ENCODE results near the gene ZNF239. TPM values are rescaled to one million over a fixed set of nuclear protein-coding genes. Genes with fewer than 3 reads are reported as not detected.

The ZNF239 gene
- total RNA-seq, 1 donor from 2014 or later = 16.9 TPM

- DNase-seq (ENCODE audit: low spot score) = no peak
- peaks cover 38% of the 10 kb centered on the region for H3K9me3 ChIP-seq (ENCODE audit: low read depth)
- no peak overlapping the region for H3K4me3 Mint-ChIP-seq
- H2AFZ ChIP-seq (replicated peaks) = no peak overlapping the region
- no peak overlapping the region for H3K27ac ChIP-seq
- H3K4me1 ChIP-seq = no peaks in the 10 kb centered on the region
- H3K27me3 ChIP-seq = no peaks in the 10 kb centered on the region
- no peak overlapping the region for H3K4me3 ChIP-seq
- peaks cover 27% of the 10 kb centered on the region for H3K36me3 Mint-ChIP-seq
- H3K79me2 ChIP-seq (ENCODE audit: low read depth) = no peaks in the 10 kb centered on the region
- H4K20me1 ChIP-seq (ENCODE audit: low read depth) = no peaks in the 10 kb centered on the region
- peaks cover 50% of the 10 kb centered on the region for H3K9me3 Mint-ChIP-seq
- H3K36me3 ChIP-seq = peaks cover 27% of the 10 kb centered on the region
- H3K4me2 ChIP-seq = no peak overlapping the region
- TF ChIP-seq EZH2phosphoT487 (IDR thresholded peaks at IDR 0.05) (no peak), EZH2 (IDR thresholded peaks at IDR 0.05) (no peak)
- TF ChIP-seq, protein P1, sequence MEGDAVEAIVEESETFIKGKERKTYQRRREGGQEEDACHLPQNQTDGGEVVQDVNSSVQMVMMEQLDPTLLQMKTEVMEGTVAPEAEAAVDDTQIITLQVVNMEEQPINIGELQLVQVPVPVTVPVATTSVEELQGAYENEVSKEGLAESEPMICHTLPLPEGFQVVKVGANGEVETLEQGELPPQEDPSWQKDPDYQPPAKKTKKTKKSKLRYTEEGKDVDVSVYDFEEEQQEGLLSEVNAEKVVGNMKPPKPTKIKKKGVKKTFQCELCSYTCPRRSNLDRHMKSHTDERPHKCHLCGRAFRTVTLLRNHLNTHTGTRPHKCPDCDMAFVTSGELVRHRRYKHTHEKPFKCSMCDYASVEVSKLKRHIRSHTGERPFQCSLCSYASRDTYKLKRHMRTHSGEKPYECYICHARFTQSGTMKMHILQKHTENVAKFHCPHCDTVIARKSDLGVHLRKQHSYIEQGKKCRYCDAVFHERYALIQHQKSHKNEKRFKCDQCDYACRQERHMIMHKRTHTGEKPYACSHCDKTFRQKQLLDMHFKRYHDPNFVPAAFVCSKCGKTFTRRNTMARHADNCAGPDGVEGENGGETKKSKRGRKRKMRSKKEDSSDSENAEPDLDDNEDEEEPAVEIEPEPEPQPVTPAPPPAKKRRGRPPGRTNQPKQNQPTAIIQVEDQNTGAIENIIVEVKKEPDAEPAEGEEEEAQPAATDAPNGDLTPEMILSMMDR (IDR thresholded peaks at IDR 0.05) = no peak
- H3K9ac ChIP-seq = no peak overlapping the region
- H3K4me1 Mint-ChIP-seq = no peaks in the 10 kb centered on the region
- H3F3A ChIP-seq (ENCODE audit: low read depth) = no peaks in the 10 kb centered on the region
- no peaks in the 10 kb centered on the region for H3K27me3 Mint-ChIP-seq (ENCODE audit: insufficient read depth, low read depth)
- H3K27ac Mint-ChIP-seq = no peak overlapping the region
Observed at GRCh38 chr10:43619368-43619767, 45.0 kb upstream of the ZNF239 start.

DNA sequence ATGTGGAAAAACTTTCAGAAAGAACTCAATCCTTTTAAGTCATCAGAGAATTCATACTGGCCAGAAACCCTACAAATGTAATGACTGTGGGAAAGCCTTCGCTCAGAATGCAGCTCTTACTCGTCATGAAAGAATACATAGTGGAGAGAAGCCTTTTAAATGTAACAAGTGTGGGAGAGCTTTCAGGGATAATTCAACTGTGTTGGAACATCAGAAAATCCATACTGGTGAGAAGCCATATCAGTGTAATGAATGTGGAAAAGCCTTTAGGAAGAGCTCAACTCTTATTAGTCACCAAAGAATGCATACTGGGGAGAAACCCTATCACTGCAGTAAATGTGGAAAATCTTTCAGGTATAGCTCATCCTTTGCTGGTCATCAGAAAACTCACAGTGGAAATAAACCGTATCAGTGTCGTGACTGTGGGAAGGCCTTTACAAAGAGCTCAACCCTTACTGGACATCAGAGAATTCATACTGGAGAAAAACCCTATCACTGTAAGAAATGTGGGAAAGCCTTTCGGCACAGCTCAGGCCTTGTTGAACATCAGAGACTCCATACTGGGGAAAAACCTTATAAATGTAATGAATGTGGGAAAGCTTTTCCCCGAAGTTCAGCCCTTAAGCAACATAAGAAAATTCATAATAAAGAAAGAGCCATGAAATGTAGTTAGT lies 42.4 kb upstream of the ZNF239 start:
- peaks cover 30% of the 10 kb centered on the region for H3K9me3 ChIP-seq (ENCODE audit: low read depth)
- TF ChIP-seq EZH2phosphoT487 (IDR thresholded peaks at IDR 0.05) (no peak), EZH2 (IDR thresholded peaks at IDR 0.05) (no peak)
- TF ChIP-seq, protein P1 (IDR thresholded peaks at IDR 0.05) = no peak
- no peak overlapping the region for H3K4me3 ChIP-seq
- no peaks in the 10 kb centered on the region for H3K79me2 ChIP-seq (ENCODE audit: low read depth)
- no peaks in the 10 kb centered on the region for H4K20me1 ChIP-seq (ENCODE audit: low read depth)
- no peaks in the 10 kb centered on the region for H3K27me3 Mint-ChIP-seq (ENCODE audit: insufficient read depth, low read depth)
- H3K4me3 Mint-ChIP-seq = no peak overlapping the region
- H3K9ac ChIP-seq = no peak overlapping the region
- no peaks in the 10 kb centered on the region for H3F3A ChIP-seq (ENCODE audit: low read depth)
- H3K27me3 ChIP-seq = no peaks in the 10 kb centered on the region
- no peak overlapping the region for H3K4me2 ChIP-seq
- no peak for DNase-seq (ENCODE audit: low spot score)
- no peak overlapping the region for H2AFZ ChIP-seq (replicated peaks)
- peaks cover 52% of the 10 kb centered on the region for H3K9me3 Mint-ChIP-seq
- peaks cover 31% of the 10 kb centered on the region for H3K36me3 ChIP-seq
- H3K27ac ChIP-seq = no peak overlapping the region
- H3K4me1 ChIP-seq = no peaks in the 10 kb centered on the region
- H3K27ac Mint-ChIP-seq = no peak overlapping the region
- H3K36me3 Mint-ChIP-seq = peaks cover 40% of the 10 kb centered on the region
- no peaks in the 10 kb centered on the region for H3K4me1 Mint-ChIP-seq

- no peaks in the 10 kb centered on the region for H3F3A ChIP-seq (ENCODE audit: low read depth)
Observed at GRCh38 chr10:43610636-43611035, 36.2 kb upstream of the ZNF239 start.

More at GRCh38 chr10:43610636-43611035, 36.2 kb upstream of the ZNF239 start:
- H3K4me1 Mint-ChIP-seq = peaks cover 10% of the 10 kb centered on the region
- H3K9me3 ChIP-seq (ENCODE audit: low read depth) = peaks cover 6% of the 10 kb centered on the region
- no peaks in the 10 kb centered on the region for H3K27me3 Mint-ChIP-seq (ENCODE audit: insufficient read depth, low read depth)
- no peak overlapping the region for H3K27ac Mint-ChIP-seq
- H3K27me3 ChIP-seq = no peaks in the 10 kb centered on the region
- peaks cover 16% of the 10 kb centered on the region for H3K9me3 Mint-ChIP-seq
- no peak overlapping the region for H3K4me2 ChIP-seq
- no peak for DNase-seq (ENCODE audit: low spot score)
- TF ChIP-seq EZH2phosphoT487 (IDR thresholded peaks at IDR 0.05) (no peak), EZH2 (IDR thresholded peaks at IDR 0.05) (no peak)
- TF ChIP-seq, protein P1 (IDR thresholded peaks at IDR 0.05) = no peak
- H3K79me2 ChIP-seq (ENCODE audit: low read depth) = no peaks in the 10 kb centered on the region
- peaks cover 40% of the 10 kb centered on the region for H3K36me3 Mint-ChIP-seq
- peaks cover 8% of the 10 kb centered on the region for H3K4me1 ChIP-seq
- no peak overlapping the region for H3K27ac ChIP-seq
- H3K4me3 Mint-ChIP-seq = no peak overlapping the region
- H3K4me3 ChIP-seq = no peak overlapping the region
- H2AFZ ChIP-seq (replicated peaks) = no peak overlapping the region
- no peaks in the 10 kb centered on the region for H4K20me1 ChIP-seq (ENCODE audit: low read depth)
- peaks cover 14% of the 10 kb centered on the region for H3K36me3 ChIP-seq
- H3K9ac ChIP-seq = no peak overlapping the region

Data from neural progenitor cell (in vitro differentiated cells).